ENCODE data around the gene CMC2.

Gene CMC2

GRCh38 chr16:81003064-81003463 is 3.6 kb downstream of the CMC2 start:
- DNase-seq (ENCODE audit: low read depth in 2 of 2) = no peak

- DNase-seq (ENCODE audit: low read depth in 2 of 2) = no peak
Measured at GRCh38 chr16:81001330-81001729, 5.4 kb downstream of the CMC2 start.

GRCh38 chr16:81000873-81001272 is 5.8 kb downstream of the CMC2 start:
- no peak for DNase-seq (ENCODE audit: low read depth in 2 of 2)

- no peak for DNase-seq (ENCODE audit: low read depth in 2 of 2)
Measured at GRCh38 chr16:80997964-80998620, 8.6 kb downstream of the CMC2 start.

- DNase-seq (ENCODE audit: low read depth in 2 of 2) = no peak
Measured at GRCh38 chr16:80997139-80997798, 9.4 kb downstream of the CMC2 start.

GRCh38 chr16:80996688-80997138 is 10.0 kb downstream of the CMC2 start:
- DNase-seq (ENCODE audit: low read depth in 2 of 2) = no peak

- no peak for DNase-seq (ENCODE audit: low read depth in 2 of 2)
Measured at GRCh38 chr16:80994451-80994850, 12.2 kb downstream of the CMC2 start.

- no peak for DNase-seq (ENCODE audit: low read depth in 2 of 2)
Measured at GRCh38 chr16:80993834-80994233, 12.9 kb downstream of the CMC2 start.

- DNase-seq (ENCODE audit: low read depth in 2 of 2) = no peak
Measured at GRCh38 chr16:80993307-80993706, 13.4 kb downstream of the CMC2 start.

GRCh38 chr16:80992676-80993293 is 13.9 kb downstream of the CMC2 start:
- DNase-seq (ENCODE audit: low read depth in 2 of 2) = no peak

- DNase-seq (ENCODE audit: low read depth in 2 of 2) = no peak
Measured at GRCh38 chr16:80991792-80992430, 14.8 kb downstream of the CMC2 start.

- DNase-seq (ENCODE audit: low read depth in 2 of 2) = no peak
Measured at GRCh38 chr16:80990978-80991377, 15.7 kb downstream of the CMC2 start.

- no peak for DNase-seq (ENCODE audit: low read depth in 2 of 2)
Measured at GRCh38 chr16:80990577-80990976, 16.1 kb downstream of the CMC2 start.

- DNase-seq (ENCODE audit: low read depth in 2 of 2) = no peak
Measured at GRCh38 chr16:80989801-80990200, 16.9 kb downstream of the CMC2 start.

- DNase-seq (ENCODE audit: low read depth in 2 of 2) = no peak
Measured at GRCh38 chr16:80988756-80989155, 17.9 kb downstream of the CMC2 start.

GRCh38 chr16:80986557-80986956 is 20.1 kb downstream of the CMC2 start:
- no peak for DNase-seq (ENCODE audit: low read depth in 2 of 2)

- DNase-seq (ENCODE audit: low read depth in 2 of 2) = no peak
Measured at GRCh38 chr16:80985611-80986010, 21.1 kb downstream of the CMC2 start.

GRCh38 chr16:80984124-80984892 is 22.4 kb downstream of the CMC2 start:
- no peak for DNase-seq (ENCODE audit: low read depth in 2 of 2)

GRCh38 chr16:80982646-80983045 is 24.0 kb downstream of the CMC2 start:
- DNase-seq (ENCODE audit: low read depth in 2 of 2) = no peak

- no peak for DNase-seq (ENCODE audit: low read depth in 2 of 2)
Measured at GRCh38 chr16:80981103-80981502, 25.6 kb downstream of the CMC2 start.

GRCh38 chr16:80976946-80977345 is 29.7 kb downstream of the CMC2 start:
- DNase-seq (ENCODE audit: low read depth in 2 of 2) = no peak
